H1 (cell line): ENCODE data around the gene ACTG1. TPM values are rescaled to one million over a fixed set of nuclear protein-coding genes. Genes with fewer than 3 reads are reported as not detected.

ENCODE experiments used
- CTCF ChIA-PET: fragments of 300-600 bp; sonication (Branson Sonifier 250); formaldehyde crosslinking; loops from one replicate; lab custom pipeline; 2021; ENCODE audit not compliant: partially characterized antibody; lab: Charles Lee
- POLR2A ChIA-PET: fragments of 300-600 bp; sonication (Branson Sonifier 250); formaldehyde crosslinking; loops from one replicate; lab custom pipeline; 2021; ENCODE audit warnings: inconsistent platforms; ENCODE audit not compliant: partially characterized antibody; lab: Charles Lee
- DNase-seq, 2 experiments: peaks; one replicate each; pipeline versions ENCODE4 v3.0.0 to v3.0.0-alpha.2; 2010 to 2022; ENCODE audit warnings: low spot score in 2 of 2, low read depth in 1 of 2, mixed read lengths in 1 of 2
- FAIRE-seq: peaks from 2 replicates; lab custom pipeline; 2011; peaks lifted over from hg19 to GRCh38; lab: Jason Lieb, UNC
- H2AFZ ChIP-seq: 2 replicates; pipeline ENCODE4 v1.8.1; 2012; ENCODE audit warnings: low read length, inconsistent platforms
- H2AK5ac ChIP-seq: 2 replicates; pipeline ENCODE4 v1.6.1; 2013; ENCODE audit warnings: low read depth, low read length
- H2BK120ac ChIP-seq: replicated peaks from 2 replicates; pipeline ENCODE3; 2013; ENCODE audit warnings: low read depth, low read length, inconsistent platforms
- H2BK12ac ChIP-seq: 2 replicates; pipeline ENCODE4 v1.6.1; 2013; ENCODE audit warnings: low read depth, low read length
- H2BK15ac ChIP-seq: 2 replicates; pipeline ENCODE4 v1.6.1; 2013; ENCODE audit warnings: low read length
- H2BK20ac ChIP-seq: 2 replicates; pipeline ENCODE4 v1.6.1; 2013; ENCODE audit warnings: low read length
- H2BK5ac ChIP-seq: 2 replicates; pipeline ENCODE4 v1.6.1; 2013; ENCODE audit warnings: low read depth, low read length
- H3K14ac ChIP-seq: 2 replicates; pipeline ENCODE4 v1.6.1; 2013; ENCODE audit warnings: inconsistent platforms; ENCODE audit not compliant: insufficient read length
- H3K18ac ChIP-seq: 2 replicates; pipeline ENCODE4 v1.6.1; 2013; ENCODE audit warnings: low read length; ENCODE audit errors: extremely low read depth
- H3K23ac ChIP-seq: 2 replicates; pipeline ENCODE4 v1.6.1; 2013; ENCODE audit warnings: inconsistent platforms; ENCODE audit not compliant: insufficient read length
- H3K23me2 ChIP-seq: 2 replicates; pipeline ENCODE4 v1.6.1; 2013; ENCODE audit warnings: low read depth, low read length
- H3K27ac ChIP-seq: 2 replicates; pipeline ENCODE4 v1.6.1; 2011; ENCODE audit warnings: low read depth, low read length, inconsistent platforms
- H3K27me3 ChIP-seq, 4 experiments: replicated peaks in 1 of 4; 1 replicate in 1 of 4; 2 replicates in 3 of 4; pipeline versions ENCODE4 v1.6.1 to v1.8.1; 2011 to 2013; ENCODE audit warnings: low read length in 3 of 4, mild to moderate bottlenecking in 3 of 4, inconsistent platforms in 2 of 4, mixed read lengths in 2 of 4, moderate library complexity in 1 of 4; ENCODE audit not compliant: control insufficient read depth in 3 of 4, insufficient read depth in 3 of 4; ENCODE audit errors: extremely low read depth in 1 of 4
- H3K36me3 ChIP-seq, 4 experiments: 2 replicates each; pipeline versions ENCODE4 v1.6.1 to v1.8.1; 2011 to 2013; ENCODE audit warnings: mild to moderate bottlenecking in 4 of 4, low read length in 3 of 4, moderate library complexity in 2 of 4, control low read depth in 1 of 4, inconsistent platforms in 1 of 4; ENCODE audit not compliant: insufficient read depth in 4 of 4, control insufficient read depth in 2 of 4
- H3K4ac ChIP-seq: replicated peaks from 2 replicates; pipeline ENCODE3; 2013; ENCODE audit warnings: low read length, low read depth, mixed read lengths, inconsistent platforms; ENCODE audit not compliant: insufficient read length
- H3K4me1 ChIP-seq, 4 experiments: replicated peaks in 1 of 4; 1 replicate in 1 of 4; 2 replicates in 3 of 4; pipeline versions ENCODE4 v1.6.1 to v1.8.1; 2011 to 2013; ENCODE audit warnings: low read length in 3 of 4, inconsistent platforms in 2 of 4, mixed read lengths in 1 of 4; ENCODE audit not compliant: insufficient read depth in 4 of 4, control insufficient read depth in 3 of 4
- H3K4me2 ChIP-seq, 2 experiments: 2 replicates each; pipeline versions ENCODE4 v1.6.1 to v1.8.1; 2011 to 2013; ENCODE audit warnings: low read depth in 2 of 2, low read length in 2 of 2, control low read depth in 1 of 2, inconsistent platforms in 1 of 2, mild to moderate bottlenecking in 1 of 2; ENCODE audit not compliant: insufficient read depth in 1 of 2
- H3K4me3 ChIP-seq, 4 experiments: fragments of 200-600, 300-600 bp in 1 of 4; sonication (generic), shearing (Covaris generic), sonication (Bioruptor Twin) in 1 of 4; 2 replicates each; pipeline versions ENCODE4 v1.5.1 to v1.8.1; 2011 to 2016; ENCODE audit warnings: low read length in 4 of 4, low read depth in 3 of 4, control low read depth in 2 of 4, inconsistent platforms in 2 of 4, mild to moderate bottlenecking in 2 of 4, mixed read lengths in 1 of 4, moderate library complexity in 1 of 4; ENCODE audit not compliant: insufficient read depth in 2 of 4; ENCODE audit errors: extremely low read depth in 1 of 4
- H3K56ac ChIP-seq: replicated peaks from 2 replicates; pipeline ENCODE3; 2013; ENCODE audit warnings: low read depth, mild to moderate bottlenecking, mixed read lengths, low read length, inconsistent platforms; ENCODE audit not compliant: insufficient read length
- H3K79me1 ChIP-seq: 2 replicates; pipeline ENCODE4 v1.6.1; 2013; ENCODE audit warnings: low read depth, low read length, control low read depth
- H3K79me2 ChIP-seq, 2 experiments: 2 replicates each; pipeline versions ENCODE4 v1.6.1 to v1.8.1; 2012 to 2013; ENCODE audit warnings: low read length in 2 of 2, mild to moderate bottlenecking in 2 of 2, inconsistent platforms in 1 of 2; ENCODE audit not compliant: insufficient read depth in 2 of 2, control insufficient read depth in 1 of 2
- H3K9ac ChIP-seq, 4 experiments: replicated peaks in 1 of 4; 1 replicate in 1 of 4; 2 replicates in 3 of 4; pipeline versions ENCODE4 v1.6.1 to v1.8.1; 2011 to 2013; ENCODE audit warnings: low read depth in 3 of 4, low read length in 3 of 4, control low read depth in 2 of 4, mild to moderate bottlenecking in 2 of 4, moderate library complexity in 2 of 4, inconsistent platforms in 1 of 4; ENCODE audit errors: extremely low read depth in 1 of 4
- H3K9me3 ChIP-seq, 2 experiments: 2 replicates each; pipeline versions ENCODE4 v1.6.1 to v1.8.1; 2012 to 2013; ENCODE audit warnings: mild to moderate bottlenecking in 2 of 2, moderate library complexity in 2 of 2, control low read depth in 1 of 2, inconsistent platforms in 1 of 2, low read depth in 1 of 2, low read length in 1 of 2, mixed read lengths in 1 of 2; ENCODE audit not compliant: insufficient read depth in 2 of 2
- H4K20me1 ChIP-seq, 2 experiments: replicated peaks in 1 of 2; 2 replicates each; pipeline versions ENCODE3 to v1.8.1; 2011 to 2013; ENCODE audit warnings: inconsistent platforms in 2 of 2, low read length in 2 of 2, mild to moderate bottlenecking in 1 of 2; ENCODE audit not compliant: insufficient read depth in 2 of 2, control insufficient read depth in 1 of 2
- H4K5ac ChIP-seq: 2 replicates; pipeline ENCODE4 v1.6.1; 2013; ENCODE audit warnings: low read length, low read depth, mixed read lengths, inconsistent platforms; ENCODE audit not compliant: insufficient read length
- H4K8ac ChIP-seq: 2 replicates; pipeline ENCODE4 v1.8.0; 2013; ENCODE audit warnings: mild to moderate bottlenecking, moderate library complexity, low read length, inconsistent platforms; ENCODE audit not compliant: insufficient read depth; ENCODE audit errors: extremely low read depth
- H4K91ac ChIP-seq: replicated peaks from 2 replicates; pipeline ENCODE3; 2013; ENCODE audit warnings: low read length, mixed read lengths, inconsistent platforms; ENCODE audit not compliant: insufficient read length
- ATF3 ChIP-seq: IDR thresholded peaks from 2 replicates; pipeline ENCODE4 v1.6.1; 2011; ENCODE audit warnings: low read depth, mild to moderate bottlenecking, low read length; ENCODE audit not compliant: insufficient read depth
- CEBPB ChIP-seq: IDR thresholded peaks from 2 replicates; pipeline ENCODE4 v1.6.1; 2012; ENCODE audit warnings: low read depth, low read length
- EGR1 ChIP-seq: IDR thresholded peaks from 2 replicates; pipeline ENCODE4 v1.6.1; 2011; ENCODE audit warnings: low read depth, low read length, borderline replicate concordance
- WGBS, 2 experiments: shearing (Covaris generic) in 1 of 2; methylation state at CpG; one replicate each; pipeline versions ENCODE4 v1.1.6 to v1.1.7; 2013 to 2015; ENCODE audit warnings: low lambda C conversion rate in 2 of 2, mixed read lengths in 2 of 2, inconsistent platforms in 1 of 2, low coverage in 1 of 2, missing lambda C conversion rate in 1 of 2; ENCODE audit not compliant: insufficient replicate concordance in 2 of 2, insufficient coverage in 1 of 2, insufficient read length in 1 of 2; ENCODE audit errors: extremely low coverage in 1 of 2, missing lambda C conversion rate in 1 of 2; 5-methylcytosine and 5-hydroxymethylcytosine counted together
- polyA plus RNA-seq, 7 experiments: library from polyadenylated mRNA; depleted of rRNA in 3 of 7; stranded (reverse) in 5 of 7; unstranded in 2 of 7; fragments of >200 nt in 5 of 7; fragments of 200-250 nt in 2 of 7; gene quantifications; 1 replicate in 5 of 7; 2 replicates in 1 of 7; 4 replicates in 1 of 7; pipeline versions ENCODE4 v1.2.1 to v1.2.3, GENCODE V29; 2011 to 2013; ENCODE audit warnings: missing spikeins in 2 of 7, mixed read lengths in 2 of 7
- total RNA-seq: library from RNA; stranded (reverse); fragmentation: NEBNext Ultra II Directional; extraction: Animal tissue kit (Norgen Biotek cat#: 25700); gene quantifications from 2 replicates; pipeline ENCODE4 v1.2.1, GENCODE V29; 2021

Gene ACTG1
- total and polyA plus RNA-seq, 2 of the 8 experiments (the other 6 are each of a cell fraction or from before 2014, with no cell fraction given): 3,535 to 5,010 TPM

- no peak overlapping the region for H2BK20ac ChIP-seq
- no peak overlapping the region for H4K91ac ChIP-seq
- no peak overlapping the region for H2AK5ac ChIP-seq
- no peaks in the 10 kb centered on the region for H3K36me3 ChIP-seq
- H3K56ac ChIP-seq: no peak overlapping the region
- no peak overlapping the region for H3K9ac ChIP-seq
- no peaks in the 10 kb centered on the region for H3K79me1 ChIP-seq
- ChIA-PET POLR2A (no interaction called here), CTCF (interaction anchor here (0.7 to 1.1 kb wide), 2 partner anchors 16 to 27 kb away, joined by 3 read pairs; no protein-coding TSS in a partner anchor)
- no peak for TF ChIP-seq EGR1
- no peak for TF ChIP-seq CEBPB
- TF ChIP-seq ATF3: no peak
- H4K20me1 ChIP-seq: no peaks in the 10 kb centered on the region
- FAIRE-seq (no peak), DNase-seq (no peak)
- no peaks in the 10 kb centered on the region; a peak in 1 of 7 replicates for H3K27me3 ChIP-seq
- H3K4me3 ChIP-seq: no peak overlapping the region
- peaks cover 0 to 3% (median 0%) of the 10 kb centered on the region in 4 experiments; a peak in 2 of 7 replicates for H3K4me1 ChIP-seq
- no peak overlapping the region for H3K23ac ChIP-seq
- WGBS, 2 experiments: 88% methylated on average over 10 of the region's 18 CpGs; no CpG with 5 or more reads in 1 of the 2 experiments
- H2AFZ ChIP-seq: no peak overlapping the region
- no peak overlapping the region for H3K4ac ChIP-seq
- H3K27ac ChIP-seq: no peak overlapping the region
- no peak overlapping the region for H4K5ac ChIP-seq
- no peak overlapping the region for H4K8ac ChIP-seq
- H2BK12ac ChIP-seq: no peak overlapping the region
- H2BK5ac ChIP-seq: no peak overlapping the region
- no peaks in the 10 kb centered on the region; a peak in 1 of 4 replicates for H3K9me3 ChIP-seq
- H3K18ac ChIP-seq: no peak overlapping the region
- H2BK15ac ChIP-seq: no peak overlapping the region
- H2BK120ac ChIP-seq: no peak overlapping the region
- H3K4me2 ChIP-seq: no peak overlapping the region
- H3K23me2 ChIP-seq: no peaks in the 10 kb centered on the region
- no peaks in the 10 kb centered on the region for H3K79me2 ChIP-seq
- H3K14ac ChIP-seq: no peak overlapping the region
Measured at GRCh38 chr17:81468111-81468769, 44.4 kb downstream of the ACTG1 start.
